ENCODE measurements around the gene ZFP69.

Gene ZFP69

DNA sequence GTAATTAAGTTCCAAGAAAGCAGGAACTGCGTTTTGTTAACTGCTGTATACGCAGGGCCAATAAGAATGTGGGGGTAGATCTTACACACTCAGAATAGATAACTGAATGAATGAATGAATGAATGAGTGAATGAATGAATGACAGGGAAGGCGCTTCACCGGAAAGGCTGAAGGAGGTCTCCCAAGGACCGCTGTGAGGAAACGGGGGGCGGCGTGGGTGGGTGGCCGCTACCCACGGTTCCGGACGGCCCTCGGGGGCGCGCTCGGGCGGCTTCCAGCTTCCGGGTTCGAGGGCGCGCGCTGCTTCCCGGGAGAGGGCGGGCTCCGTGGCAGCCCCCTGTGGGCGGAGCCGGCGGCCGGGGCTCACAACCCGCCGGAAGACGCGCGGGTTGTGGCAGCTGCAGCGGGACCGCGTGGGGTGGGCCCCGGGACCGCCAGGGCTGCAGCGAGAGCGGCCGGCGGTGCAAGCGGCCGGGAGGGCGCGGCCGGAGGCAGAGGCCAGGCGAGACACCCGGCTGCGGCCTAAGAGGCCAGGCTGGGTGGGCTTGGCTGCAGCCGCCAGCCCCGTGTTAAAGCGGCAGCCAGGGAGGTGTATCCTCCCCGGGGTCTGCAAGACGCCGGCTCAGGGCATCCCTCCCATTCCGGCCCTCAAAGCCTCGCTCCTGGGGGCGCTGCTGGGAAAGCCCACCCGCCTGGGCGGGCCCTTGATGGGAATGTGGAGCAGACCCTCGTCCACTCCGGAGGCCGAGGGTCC lies at the start of gene ZFP69:
Gene ZFP69, plus strand, starts transcription at position 367 of the 754 bp plus-strand sequence. CDS start 2,072 bp downstream, outside the sequence.
- Histone ChIP-seq H4K20me1 (ENCODE audit: insufficient read depth, low read length) (no peaks in the 10 kb centered on the region), H3K36me3 (replicated peaks; ENCODE audit: low read depth, low read length) (no peaks in the 10 kb centered on the region), H3K9ac (ENCODE audit: low read length) (no peak within 1 kb of the TSS), H3K27ac (ENCODE audit: low read length) (no peak within 1 kb of the TSS), H3K79me2 (ENCODE audit: low read length) (no peaks in the 10 kb centered on the region), H3K9me3 (ENCODE audit: insufficient read depth, low read length) (no peaks in the 10 kb centered on the region; the same call in 1 of the 2 replicates), H3K27me3 (ENCODE audit: low read depth, low read length) (no peaks in the 10 kb centered on the region), H2AFZ (ENCODE audit: low read depth, low read length) (no peak within 1 kb of the TSS), H3K4me2 (ENCODE audit: low read length) (no peak within 1 kb of the TSS), H3K4me1 (ENCODE audit: low read length) (no peaks in the 10 kb centered on the region), H3K4me3 (ENCODE audit: low read length) (no peak within 1 kb of the TSS)
- TF ChIP-seq, protein P1, sequence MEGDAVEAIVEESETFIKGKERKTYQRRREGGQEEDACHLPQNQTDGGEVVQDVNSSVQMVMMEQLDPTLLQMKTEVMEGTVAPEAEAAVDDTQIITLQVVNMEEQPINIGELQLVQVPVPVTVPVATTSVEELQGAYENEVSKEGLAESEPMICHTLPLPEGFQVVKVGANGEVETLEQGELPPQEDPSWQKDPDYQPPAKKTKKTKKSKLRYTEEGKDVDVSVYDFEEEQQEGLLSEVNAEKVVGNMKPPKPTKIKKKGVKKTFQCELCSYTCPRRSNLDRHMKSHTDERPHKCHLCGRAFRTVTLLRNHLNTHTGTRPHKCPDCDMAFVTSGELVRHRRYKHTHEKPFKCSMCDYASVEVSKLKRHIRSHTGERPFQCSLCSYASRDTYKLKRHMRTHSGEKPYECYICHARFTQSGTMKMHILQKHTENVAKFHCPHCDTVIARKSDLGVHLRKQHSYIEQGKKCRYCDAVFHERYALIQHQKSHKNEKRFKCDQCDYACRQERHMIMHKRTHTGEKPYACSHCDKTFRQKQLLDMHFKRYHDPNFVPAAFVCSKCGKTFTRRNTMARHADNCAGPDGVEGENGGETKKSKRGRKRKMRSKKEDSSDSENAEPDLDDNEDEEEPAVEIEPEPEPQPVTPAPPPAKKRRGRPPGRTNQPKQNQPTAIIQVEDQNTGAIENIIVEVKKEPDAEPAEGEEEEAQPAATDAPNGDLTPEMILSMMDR (IDR thresholded peaks at IDR 0.05; ENCODE audit: low read depth, low read length): no peak
- TF ChIP-seq EZH2phosphoT487 (IDR thresholded peaks at IDR 0.05; ENCODE audit: low read depth): no peak

- Histone ChIP-seq H4K20me1 (ENCODE audit: insufficient read depth, low read length) (no peaks in the 10 kb centered on the region), H3K79me2 (ENCODE audit: low read length) (no peaks in the 10 kb centered on the region), H3K9me3 (ENCODE audit: insufficient read depth, low read length) (no peaks in the 10 kb centered on the region), H3K9ac (ENCODE audit: low read length) (no peak overlapping the region), H3K27me3 (ENCODE audit: low read depth, low read length) (no peaks in the 10 kb centered on the region), H3K4me1 (ENCODE audit: low read length) (no peaks in the 10 kb centered on the region), H3K36me3 (replicated peaks; ENCODE audit: low read depth, low read length) (no peaks in the 10 kb centered on the region), H3K4me3 (ENCODE audit: low read length) (no peak overlapping the region), H2AFZ (ENCODE audit: low read depth, low read length) (no peak overlapping the region), H3K27ac (ENCODE audit: low read length) (no peak overlapping the region), H3K4me2 (ENCODE audit: low read length) (no peak overlapping the region)
- TF ChIP-seq EZH2phosphoT487 (IDR thresholded peaks at IDR 0.05; ENCODE audit: low read depth): no peak
- TF ChIP-seq, protein P1 (IDR thresholded peaks at IDR 0.05; ENCODE audit: low read depth, low read length): no peak
These were observed 45.7 kb upstream of the ZFP69 start for GRCh38 chr1:40431385-40431784.

GRCh38 chr1:40432644-40433390 lies 44.3 kb upstream of the ZFP69 start:
- no peaks in the 10 kb centered on the region for H3K9me3 ChIP-seq (ENCODE audit: insufficient read depth, low read length)
- H3K4me2 ChIP-seq (ENCODE audit: low read length): no peak overlapping the region
- H3K27me3 ChIP-seq (ENCODE audit: low read depth, low read length): no peaks in the 10 kb centered on the region
- no peaks in the 10 kb centered on the region for H3K79me2 ChIP-seq (ENCODE audit: low read length)
- no peak overlapping the region for H3K9ac ChIP-seq (ENCODE audit: low read length)
- no peak overlapping the region for H3K27ac ChIP-seq (ENCODE audit: low read length)
- H3K4me3 ChIP-seq (ENCODE audit: low read length): no peak overlapping the region
- H4K20me1 ChIP-seq (ENCODE audit: insufficient read depth, low read length): no peaks in the 10 kb centered on the region
- peaks cover under 1% of the 10 kb centered on the region for H3K36me3 ChIP-seq (replicated peaks; ENCODE audit: low read depth, low read length)
- no peaks in the 10 kb centered on the region for H3K4me1 ChIP-seq (ENCODE audit: low read length)
- no peak overlapping the region for H2AFZ ChIP-seq (ENCODE audit: low read depth, low read length)
- TF ChIP-seq EZH2phosphoT487 (IDR thresholded peaks at IDR 0.05; ENCODE audit: low read depth): no peak
- TF ChIP-seq, protein P1 (IDR thresholded peaks at IDR 0.05; ENCODE audit: low read depth, low read length): no peak

GRCh38 chr1:40435471-40435870 lies 41.6 kb upstream of the ZFP69 start:
- Histone ChIP-seq H3K36me3 (replicated peaks; ENCODE audit: low read depth, low read length) (peaks cover 14% of the 10 kb centered on the region), H3K27ac (ENCODE audit: low read length) (no peak overlapping the region), H3K4me1 (ENCODE audit: low read length) (no peaks in the 10 kb centered on the region), H3K4me3 (ENCODE audit: low read length) (no peak overlapping the region), H3K9me3 (ENCODE audit: insufficient read depth, low read length) (no peaks in the 10 kb centered on the region), H4K20me1 (ENCODE audit: insufficient read depth, low read length) (no peaks in the 10 kb centered on the region), H2AFZ (ENCODE audit: low read depth, low read length) (no peak overlapping the region), H3K4me2 (ENCODE audit: low read length) (no peak overlapping the region), H3K79me2 (ENCODE audit: low read length) (no peaks in the 10 kb centered on the region), H3K9ac (ENCODE audit: low read length) (no peak overlapping the region), H3K27me3 (ENCODE audit: low read depth, low read length) (no peaks in the 10 kb centered on the region)
- TF ChIP-seq EZH2phosphoT487 (IDR thresholded peaks at IDR 0.05; ENCODE audit: low read depth): no peak
- TF ChIP-seq, protein P1 (IDR thresholded peaks at IDR 0.05; ENCODE audit: low read depth, low read length): no peak
